SH-SY5Y (cell line): Measurements from ENCODE around the gene SIGLEC15.

ENCODE experiments used
- GATA2 ChIP-seq: IDR thresholded peaks from 2 replicates; pipeline ENCODE4 v1.6.1; 2011; ENCODE audit warnings: mild to moderate bottlenecking, low read depth, low read length
- GATA3 ChIP-seq: IDR thresholded peaks from 2 replicates; pipeline ENCODE4 v1.6.1; 2011; ENCODE audit warnings: low read depth, mild to moderate bottlenecking, low read length, moderate library complexity

- TF ChIP-seq GATA2 (no peak), GATA3 (no peak)
Measured at GRCh38 chr18:45841060-45841764, 15.7 kb downstream of the SIGLEC15 start.
